Tibial nerve (tissue), 4 donors: ENCODE measurements around the gene ALLC. TPM values are rescaled to one million over a fixed set of nuclear protein-coding genes. Genes with fewer than 3 reads are reported as not detected.

ENCODE experiments used
- DNase-seq, 2 donors: peaks; one replicate each; pipeline ENCODE4 v3.0.0-alpha.2; 2019; ENCODE audit warnings: low spot score in 2 of 2
- H3K27ac ChIP-seq, 4 donors: fragments of 200-600 bp; sonication (generic) in 3 of 4; one replicate each; pipeline ENCODE4 v1.5.1; 2017 to 2019; ENCODE audit warnings: mild to moderate bottlenecking in 1 of 4
- H3K27me3 ChIP-seq, 2 donors: fragments of 200-600 bp; sonication (generic) in 1 of 2; one replicate each; pipeline versions ENCODE4 v1.5.1 to v1.6.0; 2017 to 2019
- H3K36me3 ChIP-seq, 3 donors: fragments of 200-600 bp; sonication (generic); one replicate each; pipeline ENCODE4 v1.5.1; 2018 to 2019
- H3K4me1 ChIP-seq, 4 donors: fragments of 200-600 bp; sonication (generic) in 3 of 4; one replicate each; pipeline ENCODE4 v1.5.1; 2017 to 2019
- H3K4me3 ChIP-seq, 4 donors: fragments of 200-600 bp; sonication (generic) in 3 of 4; one replicate each; pipeline ENCODE4 v1.5.1; 2017 to 2019; ENCODE audit warnings: mild to moderate bottlenecking in 1 of 4, moderate library complexity in 1 of 4
- H3K9me3 ChIP-seq, 4 donors: fragments of 200-600 bp; sonication (generic) in 3 of 4; one replicate each; pipeline ENCODE4 v1.5.1; 2017 to 2019
- CTCF ChIP-seq, 5 experiments: fragments of 200-600 bp in 3 of 5; fragments of 450-650 bp in 2 of 5; sonication (generic) in 3 of 5; IDR thresholded peaks; one replicate each; pipeline ENCODE4 v1.5.1; 2016 to 2019; ENCODE audit warnings: antibody characterized with exemption in 5 of 5, mild to moderate bottlenecking in 3 of 5, moderate library complexity in 2 of 5
- EP300 ChIP-seq, 2 donors: sonication (generic); formaldehyde crosslinking; IDR thresholded peaks; one replicate each; pipeline ENCODE4 v1.6.1; 2017; ENCODE audit warnings: antibody characterized with exemption in 2 of 2, mild to moderate bottlenecking in 1 of 2
- POLR2A ChIP-seq, 2 donors: fragments of 450-650 bp; IDR thresholded peaks; one replicate each; pipeline ENCODE4 v1.6.1; 2017; ENCODE audit warnings: antibody characterized with exemption in 2 of 2, mild to moderate bottlenecking in 2 of 2, moderate library complexity in 2 of 2
- WGBS, 2 donors: methylation state at CpG; one replicate each; pipeline ENCODE4 v1.1.5; 2018; 5-methylcytosine and 5-hydroxymethylcytosine counted together
- total RNA-seq, 4 donors: library from RNA; depleted of rRNA; stranded (reverse); fragments of >200 nt; gene quantifications; one replicate each; pipeline ENCODE4 v1.1.0, GENCODE V29; 2016

ALLC gene
- total RNA-seq, 4 donors from 2014 or later = 5.7 to 16.6 (median 12.2) TPM

GRCh38 chr2:3650140-3650920 is 7.7 kb upstream of the ALLC start:
- Histone ChIP-seq H3K4me3 (no peak overlapping the region), H3K4me1 (peaks cover 0 to 19% (median 8%) of the 10 kb centered on the region in 4 donors), H3K36me3 (no peaks in the 10 kb centered on the region), H3K27me3 (no peaks in the 10 kb centered on the region), H3K9me3 (no peaks in the 10 kb centered on the region), H3K27ac (peak overlapping the region in 3 of 4 donors; percentile 14 to 46 (median 30))
- 68 to 70% methylated on average over 17 to 20 of the region's 20 CpGs for WGBS, 2 donors
- TF ChIP-seq POLR2A (IDR thresholded peaks at IDR 0.05) = no peak
- TF ChIP-seq CTCF (IDR thresholded peaks at IDR 0.05) = no peak
- no peak for TF ChIP-seq EP300 (IDR thresholded peaks at IDR 0.05)
- no peak for DNase-seq

GRCh38 chr2:3651691-3652648 is 6.0 kb upstream of the ALLC start:
- peak overlapping the region; percentile 71 to 90 (median 78) for H3K27ac ChIP-seq
- WGBS, 2 donors = 24 to 42% methylated on average over 15 to 45 of the region's 45 CpGs
- H3K36me3 ChIP-seq = no peaks in the 10 kb centered on the region
- no peaks in the 10 kb centered on the region for H3K9me3 ChIP-seq
- peak overlapping the region; percentile 16 to 46 (median 31) for H3K4me3 ChIP-seq
- TF ChIP-seq POLR2A (IDR thresholded peaks at IDR 0.05) (no peak), CTCF (IDR thresholded peaks at IDR 0.05) (no peak), EP300 (IDR thresholded peaks at IDR 0.05) (no peak)
- H3K27me3 ChIP-seq = no peaks in the 10 kb centered on the region
- peaks cover 0 to 26% (median 8%) of the 10 kb centered on the region in 4 donors for H3K4me1 ChIP-seq
- DNase-seq = peak in 1 of 2 donors; percentile 28

GRCh38 chr2:3652896-3653625 is 4.9 kb upstream of the ALLC start:
- H3K27me3 ChIP-seq = no peaks in the 10 kb centered on the region
- WGBS, 2 donors = 88 to 95% methylated on average over 7 to 9 of the region's 9 CpGs
- no peak for DNase-seq
- no peaks in the 10 kb centered on the region for H3K9me3 ChIP-seq
- peak overlapping the region in 1 of 4 donors; percentile 90 for H3K27ac ChIP-seq
- peaks cover 0 to 31% (median 8%) of the 10 kb centered on the region in 4 donors for H3K4me1 ChIP-seq
- TF ChIP-seq EP300 (IDR thresholded peaks at IDR 0.05) = no peak
- TF ChIP-seq CTCF (IDR thresholded peaks at IDR 0.05) = no peak
- no peak for TF ChIP-seq POLR2A (IDR thresholded peaks at IDR 0.05)
- H3K4me3 ChIP-seq = no peak overlapping the region
- H3K36me3 ChIP-seq = no peaks in the 10 kb centered on the region

GRCh38 chr2:3654011-3654410 is 4.0 kb upstream of the ALLC start:
- Histone ChIP-seq H3K36me3 (no peaks in the 10 kb centered on the region), H3K27ac (no peak overlapping the region), H3K4me1 (peaks cover 0 to 31% (median 9%) of the 10 kb centered on the region in 4 donors), H3K27me3 (no peaks in the 10 kb centered on the region), H3K4me3 (no peak overlapping the region), H3K9me3 (no peaks in the 10 kb centered on the region)
- WGBS, 2 donors = 96 to 98% methylated on average over 10 of the region's 10 CpGs
- TF ChIP-seq POLR2A (IDR thresholded peaks at IDR 0.05) = no peak
- no peak for TF ChIP-seq CTCF (IDR thresholded peaks at IDR 0.05)
- TF ChIP-seq EP300 (IDR thresholded peaks at IDR 0.05) = no peak
- DNase-seq = no peak
